ENCODE measurements around the gene SLIT3.

DNA sequence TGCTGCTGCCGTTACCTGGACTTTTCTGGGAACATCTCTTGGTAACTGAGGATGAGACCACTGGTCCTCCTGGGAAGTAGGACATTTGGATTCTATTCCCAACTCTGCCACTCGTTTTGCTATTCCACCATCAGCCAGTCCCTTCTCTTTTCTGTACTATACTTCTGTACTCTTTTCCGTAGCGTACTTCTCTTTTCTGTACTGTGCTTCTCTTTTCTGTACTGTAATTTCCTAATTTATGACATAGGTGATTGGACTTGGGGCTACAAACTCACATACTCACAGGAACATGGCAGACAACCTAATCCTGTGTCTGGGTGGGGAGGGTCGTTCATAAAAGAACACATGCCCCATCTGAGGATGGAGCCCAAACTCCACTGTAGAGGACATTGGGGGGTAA, 386.4 kb downstream of the SLIT3 start:
- no peak for TF ChIP-seq ZNF565 (CRISPR knock-in tag; conservative IDR thresholded peaks at IDR 0.05; ENCODE audit: low read depth)
- no peak for TF ChIP-seq ZNF70 (CRISPR knock-in tag; IDR thresholded peaks at IDR 0.05)
- TF ChIP-seq ESRRG (CRISPR knock-in tag; IDR thresholded peaks at IDR 0.05), result no peak

Data from SK-N-SH treated with all-trans-retinoic acid at 6 μM for 48 hours (cell line).